Thoracic aorta (tissue), 2 donors: ENCODE results near the gene WDPCP. TPM values are rescaled to one million over a fixed set of nuclear protein-coding genes. Genes with fewer than 3 reads are reported as not detected.

ENCODE experiments used
- ATAC-seq: fragments of 150-250 bp; one replicate; pipeline ENCODE4 v1.8.0; 2017; ENCODE audit warnings: low read depth; ENCODE audit not compliant: insufficient number of reproducible peaks, low FRiP score
- DNase-seq: peaks from one replicate; pipeline ENCODE4 v3.0.0-alpha.2; 2020; ENCODE audit warnings: low spot score
- H3K27ac ChIP-seq, 2 donors: fragments of 200-600 bp; sonication (generic); 1 replicate in 1 of 2; 2 replicates in 1 of 2; pipeline ENCODE4 v1.5.1; 2016; ENCODE audit warnings: mild to moderate bottlenecking in 2 of 2, moderate library complexity in 2 of 2
- H3K27me3 ChIP-seq: fragments of 200-600 bp; sonication (generic); replicated peaks from 2 replicates; pipeline ENCODE4 v1.6.0; 2016; ENCODE audit warnings: mild to moderate bottlenecking; ENCODE audit not compliant: insufficient read depth
- H3K36me3 ChIP-seq: fragments of 200-600 bp; sonication (generic); one replicate; pipeline ENCODE4 v1.5.1; 2016
- H3K4me1 ChIP-seq, 2 donors: fragments of 200-600 bp; sonication (generic); 1 replicate in 1 of 2; 2 replicates in 1 of 2; pipeline versions ENCODE4 v1.5.1 to v1.6.0; 2016; ENCODE audit warnings: low read depth in 2 of 2, mild to moderate bottlenecking in 1 of 2; ENCODE audit not compliant: control insufficient read depth in 1 of 2
- H3K4me3 ChIP-seq: fragments of 200-600 bp; sonication (generic); 2 replicates; pipeline ENCODE4 v1.5.1; 2016; ENCODE audit warnings: mild to moderate bottlenecking
- H3K9me3 ChIP-seq: fragments of 200-600 bp; sonication (generic); 2 replicates; pipeline ENCODE4 v1.5.1; 2016
- total RNA-seq, 2 donors: library from RNA; depleted of rRNA; stranded (reverse); fragments of >200 nt; gene quantifications; one replicate each; pipeline versions ENCODE4 v1.1.0 to v1.2.3, GENCODE V29; 2016
- TF ChIP-seq, protein P1 (sequence below): fragments of 200-600 bp; sonication (generic); IDR thresholded peaks from one replicate; pipeline ENCODE4 v1.5.1; 2019; ENCODE audit warnings: antibody characterized with exemption

WDPCP gene
- total RNA-seq, 2 donors from 2014 or later: 13.7 to 16.2 TPM

DNA sequence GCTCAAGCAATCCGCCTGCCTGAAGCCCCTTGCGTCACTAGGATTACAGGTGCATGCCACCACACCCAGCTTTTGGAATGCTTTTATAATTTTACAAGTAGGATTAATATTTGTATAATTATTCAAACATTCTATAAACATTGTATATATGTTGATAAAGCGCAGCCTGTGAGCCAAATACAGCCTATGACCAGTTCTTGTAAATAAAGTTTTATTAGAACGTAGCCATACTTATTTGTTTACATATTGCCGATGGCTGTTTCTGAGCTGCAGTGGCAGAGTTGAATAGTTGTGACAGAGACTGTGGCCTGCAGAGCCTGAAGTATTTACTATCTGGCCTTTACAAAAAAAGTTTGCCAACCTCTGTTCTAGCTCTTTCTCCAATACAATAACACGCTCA lies 305.0 kb downstream of the WDPCP start:
- H3K27ac ChIP-seq: no peak overlapping the region
- no peaks in the 10 kb centered on the region for H3K27me3 ChIP-seq
- TF ChIP-seq, protein P1, sequence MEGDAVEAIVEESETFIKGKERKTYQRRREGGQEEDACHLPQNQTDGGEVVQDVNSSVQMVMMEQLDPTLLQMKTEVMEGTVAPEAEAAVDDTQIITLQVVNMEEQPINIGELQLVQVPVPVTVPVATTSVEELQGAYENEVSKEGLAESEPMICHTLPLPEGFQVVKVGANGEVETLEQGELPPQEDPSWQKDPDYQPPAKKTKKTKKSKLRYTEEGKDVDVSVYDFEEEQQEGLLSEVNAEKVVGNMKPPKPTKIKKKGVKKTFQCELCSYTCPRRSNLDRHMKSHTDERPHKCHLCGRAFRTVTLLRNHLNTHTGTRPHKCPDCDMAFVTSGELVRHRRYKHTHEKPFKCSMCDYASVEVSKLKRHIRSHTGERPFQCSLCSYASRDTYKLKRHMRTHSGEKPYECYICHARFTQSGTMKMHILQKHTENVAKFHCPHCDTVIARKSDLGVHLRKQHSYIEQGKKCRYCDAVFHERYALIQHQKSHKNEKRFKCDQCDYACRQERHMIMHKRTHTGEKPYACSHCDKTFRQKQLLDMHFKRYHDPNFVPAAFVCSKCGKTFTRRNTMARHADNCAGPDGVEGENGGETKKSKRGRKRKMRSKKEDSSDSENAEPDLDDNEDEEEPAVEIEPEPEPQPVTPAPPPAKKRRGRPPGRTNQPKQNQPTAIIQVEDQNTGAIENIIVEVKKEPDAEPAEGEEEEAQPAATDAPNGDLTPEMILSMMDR: no peak
- no peak for ATAC-seq
- no peak overlapping the region for H3K4me3 ChIP-seq
- no peaks in the 10 kb centered on the region for H3K36me3 ChIP-seq
- H3K9me3 ChIP-seq: peaks cover 37% of the 10 kb centered on the region
- no peak for DNase-seq
- no peaks in the 10 kb centered on the region for H3K4me1 ChIP-seq

DNA sequence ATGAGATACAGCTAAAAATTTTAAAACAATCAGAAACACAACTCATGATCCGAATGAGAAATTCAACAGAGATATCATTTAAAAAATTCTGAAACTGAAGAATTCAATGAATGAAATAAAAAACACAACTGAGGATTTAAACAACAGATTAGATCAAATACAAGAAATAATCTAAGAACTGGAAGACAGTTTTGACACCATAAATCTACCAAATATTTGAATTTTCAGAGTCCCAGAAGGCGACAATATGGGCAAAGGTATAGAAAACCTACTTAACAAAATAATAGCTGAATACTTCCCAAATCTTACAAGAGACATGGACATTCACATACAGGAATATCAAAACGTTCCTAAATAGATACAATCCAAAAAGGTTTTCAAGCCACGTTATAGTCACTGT lies 315.7 kb downstream of the WDPCP start:
- Histone ChIP-seq H3K36me3 (no peaks in the 10 kb centered on the region), H3K27me3 (no peaks in the 10 kb centered on the region), H3K27ac (no peak overlapping the region), H3K9me3 (peaks cover 23% of the 10 kb centered on the region), H3K4me3 (no peak overlapping the region), H3K4me1 (no peaks in the 10 kb centered on the region)
- TF ChIP-seq, protein P1: no peak
- no peak for DNase-seq
- ATAC-seq: no peak

- Histone ChIP-seq H3K4me1 (no peaks in the 10 kb centered on the region), H3K9me3 (peaks cover 17% of the 10 kb centered on the region), H3K4me3 (no peak overlapping the region), H3K36me3 (no peaks in the 10 kb centered on the region), H3K27me3 (no peaks in the 10 kb centered on the region), H3K27ac (no peak overlapping the region)
- ATAC-seq (no peak), DNase-seq (no peak)
- TF ChIP-seq, protein P1: no peak
Observed at GRCh38 chr2:63270717-63271116, 317.6 kb downstream of the WDPCP start.

DNA sequence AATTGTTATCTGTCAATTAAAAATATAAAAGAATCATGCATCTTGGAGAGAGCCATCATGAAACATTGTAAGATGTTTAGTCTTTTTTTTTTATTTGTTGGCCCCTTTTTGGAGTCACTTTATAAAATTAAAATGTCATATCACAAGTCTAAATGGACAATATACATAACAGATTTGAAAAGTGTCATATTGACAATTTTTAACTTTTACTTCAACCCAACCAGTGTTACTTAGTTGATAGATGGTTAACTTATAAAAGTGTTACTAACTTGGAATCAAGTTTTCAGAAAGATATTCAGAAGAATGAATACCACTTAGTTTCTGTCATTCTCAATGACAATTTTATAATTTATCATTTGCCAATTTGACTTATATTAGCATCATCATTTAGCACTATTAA lies 319.3 kb downstream of the WDPCP start:
- DNase-seq: no peak
- H3K4me1 ChIP-seq: no peaks in the 10 kb centered on the region
- H3K27ac ChIP-seq: no peak overlapping the region
- peaks cover 16% of the 10 kb centered on the region for H3K9me3 ChIP-seq
- no peak for ATAC-seq
- H3K36me3 ChIP-seq: no peaks in the 10 kb centered on the region
- TF ChIP-seq, protein P1: no peak
- H3K27me3 ChIP-seq: no peaks in the 10 kb centered on the region
- H3K4me3 ChIP-seq: no peak overlapping the region

- no peak for ATAC-seq
- H3K9me3 ChIP-seq: no peaks in the 10 kb centered on the region
- TF ChIP-seq, protein P1: no peak
Observed at GRCh38 chr2:63261137-63261621, 327.1 kb downstream of the WDPCP start.

More at GRCh38 chr2:63261137-63261621, 327.1 kb downstream of the WDPCP start:
- no peak overlapping the region for H3K4me3 ChIP-seq
- no peaks in the 10 kb centered on the region for H3K4me1 ChIP-seq
- no peak overlapping the region for H3K27ac ChIP-seq
- no peaks in the 10 kb centered on the region for H3K36me3 ChIP-seq
- H3K27me3 ChIP-seq: no peaks in the 10 kb centered on the region
- DNase-seq: no peak
